CD4-positive, alpha-beta T cell treated with Interleukin-17A for 4 hours (primary cell): ENCODE measurements around the gene CELSR1.

Experiments used
- DNase-seq: peaks from one replicate; pipeline ENCODE4 v3.0.0-alpha.2; 2020; ENCODE audit warnings: mixed read lengths

Gene CELSR1

GRCh38 chr22:46551996-46552395, 14.6 kb upstream of the CELSR1 start:
- no peak for DNase-seq

- DNase-seq: no peak
Measured at GRCh38 chr22:46551321-46551720, 13.9 kb upstream of the CELSR1 start.

- no peak for DNase-seq
Measured at GRCh38 chr22:46549971-46550641, 12.7 kb upstream of the CELSR1 start.

GRCh38 chr22:46549563-46549840, 12.1 kb upstream of the CELSR1 start:
- DNase-seq: no peak

- no peak for DNase-seq
Measured at GRCh38 chr22:46547883-46548244, 10.4 kb upstream of the CELSR1 start.

- DNase-seq: no peak
Measured at GRCh38 chr22:46547179-46547882, 9.9 kb upstream of the CELSR1 start.

GRCh38 chr22:46546466-46547178, 9.2 kb upstream of the CELSR1 start:
- no peak for DNase-seq

- no peak for DNase-seq
Measured at GRCh38 chr22:46545086-46545792, 7.8 kb upstream of the CELSR1 start.

- peak; percentile 72 for DNase-seq
Measured at GRCh38 chr22:46542011-46542985, 4.9 kb upstream of the CELSR1 start.

- DNase-seq: no peak
Measured at GRCh38 chr22:46541536-46541935, 4.1 kb upstream of the CELSR1 start.

GRCh38 chr22:46540874-46541273, 3.5 kb upstream of the CELSR1 start:
- DNase-seq: no peak

GRCh38 chr22:46539169-46539568, 1.7 kb upstream of the CELSR1 start:
- DNase-seq: no peak

GRCh38 chr22:46538814-46539160, 1.4 kb upstream of the CELSR1 start:
- no peak for DNase-seq

GRCh38 chr22:46537946-46538813, 760 bp upstream of the CELSR1 start:
- no peak for DNase-seq

GRCh38 chr22:46536537-46537224, 739 bp downstream of the CELSR1 start:
- DNase-seq: no peak

GRCh38 chr22:46535876-46536536, 1.4 kb downstream of the CELSR1 start:
- DNase-seq: no peak

- DNase-seq: no peak
Measured at GRCh38 chr22:46534901-46535630, 2.4 kb downstream of the CELSR1 start.

- DNase-seq: no peak
Measured at GRCh38 chr22:46534177-46534776, 3.1 kb downstream of the CELSR1 start.
